Kidney epithelial cell (primary cell): ENCODE results near the gene GFI1B. TPM values are rescaled to one million over a fixed set of nuclear protein-coding genes. Genes with fewer than 3 reads are reported as not detected.

Source experiments
- DNase-seq: peaks from one replicate; pipeline ENCODE4 v3.0.0-alpha.2; 2010; ENCODE audit warnings: low read depth
- H3K27me3 ChIP-seq: 2 replicates; pipeline ENCODE4 v1.6.0; 2011; ENCODE audit warnings: low read length; ENCODE audit not compliant: control insufficient read depth, insufficient read depth
- H3K36me3 ChIP-seq: 2 replicates; pipeline ENCODE4 v1.5.1; 2011; ENCODE audit warnings: low read length; ENCODE audit not compliant: control insufficient read depth, insufficient read depth
- H3K4me3 ChIP-seq: 2 replicates; pipeline ENCODE4 v1.5.1; 2011; ENCODE audit warnings: low read depth, mild to moderate bottlenecking, control low read depth, low read length
- total RNA-seq: library from RNA; depleted of rRNA; stranded (reverse); fragments of >200 nt; gene quantifications from 2 replicates; pipeline ENCODE4 v1.2.3, GENCODE V29; 2015
- TF ChIP-seq, protein P1 (sequence below): IDR thresholded peaks from 2 replicates; pipeline ENCODE4 v1.5.1; 2011; ENCODE audit warnings: mild to moderate bottlenecking, moderate library complexity, low read length, control low read depth, inconsistent platforms; ENCODE audit not compliant: insufficient read depth, poor library complexity, severe bottlenecking

Gene GFI1B
- total RNA-seq, 1 donor from 2014 or later = not detected

DNA sequence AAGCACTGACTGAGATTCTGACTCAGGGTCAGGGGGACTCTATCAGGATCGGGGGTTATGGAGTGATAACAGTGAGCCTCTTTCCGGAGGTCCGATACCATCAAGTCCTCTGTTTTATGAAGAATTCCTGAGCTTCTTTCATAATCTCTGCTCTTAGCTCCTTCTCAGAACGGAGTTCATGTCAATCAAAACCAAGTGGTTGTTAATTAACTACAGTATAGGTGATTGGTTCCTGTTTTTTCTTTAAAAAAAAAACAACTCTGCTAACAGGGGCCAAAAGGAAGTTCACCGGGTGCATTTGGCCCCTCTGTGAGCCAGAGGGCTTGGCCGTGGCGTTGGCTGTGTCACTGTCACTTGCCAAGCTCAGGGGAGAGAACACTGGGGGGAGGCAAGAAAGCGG, 4.0 kb downstream of the GFI1B start:
- DNase-seq = no peak
- TF ChIP-seq, protein P1, sequence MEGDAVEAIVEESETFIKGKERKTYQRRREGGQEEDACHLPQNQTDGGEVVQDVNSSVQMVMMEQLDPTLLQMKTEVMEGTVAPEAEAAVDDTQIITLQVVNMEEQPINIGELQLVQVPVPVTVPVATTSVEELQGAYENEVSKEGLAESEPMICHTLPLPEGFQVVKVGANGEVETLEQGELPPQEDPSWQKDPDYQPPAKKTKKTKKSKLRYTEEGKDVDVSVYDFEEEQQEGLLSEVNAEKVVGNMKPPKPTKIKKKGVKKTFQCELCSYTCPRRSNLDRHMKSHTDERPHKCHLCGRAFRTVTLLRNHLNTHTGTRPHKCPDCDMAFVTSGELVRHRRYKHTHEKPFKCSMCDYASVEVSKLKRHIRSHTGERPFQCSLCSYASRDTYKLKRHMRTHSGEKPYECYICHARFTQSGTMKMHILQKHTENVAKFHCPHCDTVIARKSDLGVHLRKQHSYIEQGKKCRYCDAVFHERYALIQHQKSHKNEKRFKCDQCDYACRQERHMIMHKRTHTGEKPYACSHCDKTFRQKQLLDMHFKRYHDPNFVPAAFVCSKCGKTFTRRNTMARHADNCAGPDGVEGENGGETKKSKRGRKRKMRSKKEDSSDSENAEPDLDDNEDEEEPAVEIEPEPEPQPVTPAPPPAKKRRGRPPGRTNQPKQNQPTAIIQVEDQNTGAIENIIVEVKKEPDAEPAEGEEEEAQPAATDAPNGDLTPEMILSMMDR = no peak
- Histone ChIP-seq H3K27me3 (peaks cover 40% of the 10 kb centered on the region), H3K4me3 (no peak overlapping the region), H3K36me3 (no peaks in the 10 kb centered on the region)

- no peak for DNase-seq
- Histone ChIP-seq H3K36me3 (no peaks in the 10 kb centered on the region), H3K4me3 (no peak overlapping the region), H3K27me3 (peaks cover 36% of the 10 kb centered on the region)
- TF ChIP-seq, protein P1 = no peak
These were observed 5.2 kb downstream of the GFI1B start for GRCh38 chr9:132983491-132984201.

GRCh38 chr9:132984202-132985070, 5.9 kb downstream of the GFI1B start:
- no peak overlapping the region for H3K4me3 ChIP-seq
- no peaks in the 10 kb centered on the region for H3K36me3 ChIP-seq
- peaks cover 30% of the 10 kb centered on the region for H3K27me3 ChIP-seq
- TF ChIP-seq, protein P1 = no peak
- DNase-seq = no peak

DNA sequence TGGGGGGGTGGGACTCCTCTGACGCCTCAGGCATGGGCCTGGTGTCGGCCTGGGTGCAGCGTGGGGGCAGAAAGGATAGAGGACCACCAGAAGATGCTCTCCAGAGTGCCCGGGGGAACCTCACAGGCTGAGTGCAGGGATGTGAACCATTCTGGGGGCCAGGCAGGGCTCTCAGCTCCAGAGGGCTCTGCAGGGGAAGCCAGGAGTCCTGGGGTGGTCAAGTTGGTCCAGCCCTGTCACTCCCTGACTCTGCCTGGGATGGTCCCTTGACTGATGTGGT, 6.5 kb downstream of the GFI1B start:
- DNase-seq = no peak
- no peaks in the 10 kb centered on the region for H3K36me3 ChIP-seq
- H3K27me3 ChIP-seq = peaks cover 25% of the 10 kb centered on the region
- TF ChIP-seq, protein P1 = no peak
- H3K4me3 ChIP-seq = no peak overlapping the region

DNA sequence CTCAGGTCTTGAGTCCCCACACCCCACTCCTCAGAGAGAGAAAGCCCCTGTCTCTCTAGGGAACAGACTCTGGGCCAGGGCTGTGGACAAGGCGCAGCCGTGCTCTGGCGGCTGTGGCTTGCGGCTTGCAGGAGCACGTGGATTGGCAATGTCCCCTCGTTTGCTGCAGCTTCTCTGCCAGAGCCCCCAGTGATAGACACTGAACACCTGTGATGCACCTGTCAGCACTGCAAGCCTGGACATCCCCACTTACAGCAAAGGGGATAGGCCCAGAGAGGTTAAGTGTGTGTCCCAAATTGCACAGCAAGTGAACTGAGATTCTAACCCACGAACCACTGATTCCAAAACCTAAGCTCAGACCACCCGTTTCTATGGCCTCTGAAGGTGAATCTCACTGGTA, 7.0 kb downstream of the GFI1B start:
- H3K36me3 ChIP-seq = no peaks in the 10 kb centered on the region
- TF ChIP-seq, protein P1 = no peak
- DNase-seq = no peak
- H3K4me3 ChIP-seq = no peak overlapping the region
- peaks cover 24% of the 10 kb centered on the region for H3K27me3 ChIP-seq
